NCI-H345 (cell line): ENCODE data around the gene MGAT4A.
"Not testable (repeated sequence)": the region's sequence is repeated elsewhere in the genome, so short reads cannot be mapped to it uniquely, and the experiment has no call there.

Experiments
- DNase-seq: peaks from one replicate; lab custom pipeline; 2025; lab: John Stamatoyannopoulos, UW

The MGAT4A gene

GRCh38 chr2:98702858-98703620 lies 27.9 kb downstream of the MGAT4A start:
- no peak for DNase-seq

- DNase-seq, result no peak
These were observed 28.7 kb downstream of the MGAT4A start for GRCh38 chr2:98702127-98702802.

- DNase-seq, result no peak
These were observed 29.7 kb downstream of the MGAT4A start for GRCh38 chr2:98701230-98701629.

- DNase-seq, result no peak
These were observed 32.0 kb downstream of the MGAT4A start for GRCh38 chr2:98698896-98699295.

GRCh38 chr2:98697651-98698337 lies 33.1 kb downstream of the MGAT4A start:
- DNase-seq, result no peak

GRCh38 chr2:98696200-98696599 lies 34.7 kb downstream of the MGAT4A start:
- DNase-seq, result no peak

GRCh38 chr2:98695255-98695654 lies 35.7 kb downstream of the MGAT4A start:
- DNase-seq, result no peak

GRCh38 chr2:98693477-98693876 lies 37.5 kb downstream of the MGAT4A start:
- no peak for DNase-seq

GRCh38 chr2:98692090-98693054 lies 38.6 kb downstream of the MGAT4A start:
- DNase-seq, result no peak

GRCh38 chr2:98691303-98691702 lies 39.6 kb downstream of the MGAT4A start:
- DNase-seq, result no peak

GRCh38 chr2:98685930-98686887 lies 44.7 kb downstream of the MGAT4A start:
- no peak for DNase-seq

GRCh38 chr2:98683728-98684127 lies 47.2 kb downstream of the MGAT4A start:
- DNase-seq, result no peak

- DNase-seq, result no peak
These were observed 54.2 kb downstream of the MGAT4A start for GRCh38 chr2:98676742-98677141.

- no peak for DNase-seq
These were observed 56.5 kb downstream of the MGAT4A start for GRCh38 chr2:98674233-98674964.

GRCh38 chr2:98669675-98670074 lies 61.3 kb downstream of the MGAT4A start:
- DNase-seq, result no peak

- DNase-seq, result no peak
These were observed 65.3 kb downstream of the MGAT4A start for GRCh38 chr2:98665677-98666076.

GRCh38 chr2:98664323-98664722 lies 66.6 kb downstream of the MGAT4A start:
- no peak for DNase-seq

- DNase-seq, result no peak
These were observed 67.3 kb downstream of the MGAT4A start for GRCh38 chr2:98663511-98664090.

GRCh38 chr2:98659491-98659840 lies 71.5 kb downstream of the MGAT4A start:
- not testable (repeated sequence) for DNase-seq
